Stimulated activated CD4-positive, alpha-beta T cell treated with anti-CD3 and anti-CD28 coated beads, Interleukin-12 subunit alpha, Interleukin-12 subunit beta, amount 100 ng/mL, for 4 hours (primary cell): ENCODE results near the gene SLC25A51.
"Not testable (repeated sequence)": the region's sequence is repeated elsewhere in the genome, so short reads cannot be mapped to it uniquely, and the experiment has no call there.

ENCODE experiments used
- DNase-seq: peaks from one replicate; pipeline ENCODE4 v3.0.0-alpha.2; 2020

The SLC25A51 gene

DNA sequence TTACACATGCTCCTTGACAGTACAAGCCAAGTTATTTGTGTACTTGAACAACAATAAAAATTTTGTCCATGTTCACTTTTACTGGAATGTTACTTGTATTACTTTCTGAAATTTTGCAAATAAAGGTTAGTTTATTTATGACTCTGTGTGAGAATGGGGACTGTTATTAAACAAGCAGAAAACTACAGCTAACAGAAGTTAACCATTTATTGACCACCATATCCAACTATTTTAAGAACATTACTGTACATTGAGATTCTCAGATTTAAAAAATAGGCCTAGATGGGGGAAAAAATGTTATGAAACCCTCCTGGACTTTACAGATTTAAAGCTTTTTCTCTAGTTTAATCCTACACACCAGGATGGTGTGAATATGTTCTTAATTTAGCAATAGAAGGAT lies 1.8 kb downstream of the SLC25A51 start:
- no peak for DNase-seq

DNA sequence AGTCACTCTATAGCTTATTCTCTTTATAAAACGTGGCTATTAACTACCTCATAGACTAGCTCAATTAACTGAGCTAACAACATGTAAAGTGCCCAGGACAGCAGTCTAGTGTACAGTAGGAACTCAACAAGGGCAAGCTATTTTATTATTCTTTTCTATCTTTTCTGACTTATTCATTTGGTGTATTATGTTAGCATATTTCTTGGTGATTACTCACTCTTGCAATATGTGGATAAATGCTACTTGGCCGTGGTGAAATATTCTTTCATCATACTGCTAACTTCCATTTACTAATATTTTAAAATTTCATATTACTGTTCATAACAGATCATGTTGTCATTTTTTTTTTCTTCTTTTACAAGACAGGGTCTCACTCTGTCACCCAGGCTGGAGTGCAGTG lies 4.9 kb downstream of the SLC25A51 start:
- DNase-seq: no peak

DNA sequence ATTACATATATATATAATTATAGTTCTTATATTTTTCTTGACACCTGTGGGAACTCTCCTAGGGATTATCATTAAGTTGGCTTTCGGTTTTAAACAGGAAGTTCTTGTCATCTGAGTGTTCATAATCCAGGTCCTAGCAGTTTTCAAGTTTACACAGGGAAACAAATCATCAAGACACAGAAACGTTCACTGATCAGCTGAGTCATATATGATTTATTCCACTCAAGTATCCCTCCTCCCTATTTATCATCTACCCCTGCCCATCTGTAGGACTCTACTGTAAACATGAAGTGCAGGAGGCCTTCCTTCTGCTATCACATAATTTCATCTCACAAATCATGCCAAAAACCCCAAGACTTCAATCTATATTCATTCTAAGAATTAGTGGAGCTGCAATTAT lies 6.3 kb downstream of the SLC25A51 start:
- DNase-seq: no peak

DNA sequence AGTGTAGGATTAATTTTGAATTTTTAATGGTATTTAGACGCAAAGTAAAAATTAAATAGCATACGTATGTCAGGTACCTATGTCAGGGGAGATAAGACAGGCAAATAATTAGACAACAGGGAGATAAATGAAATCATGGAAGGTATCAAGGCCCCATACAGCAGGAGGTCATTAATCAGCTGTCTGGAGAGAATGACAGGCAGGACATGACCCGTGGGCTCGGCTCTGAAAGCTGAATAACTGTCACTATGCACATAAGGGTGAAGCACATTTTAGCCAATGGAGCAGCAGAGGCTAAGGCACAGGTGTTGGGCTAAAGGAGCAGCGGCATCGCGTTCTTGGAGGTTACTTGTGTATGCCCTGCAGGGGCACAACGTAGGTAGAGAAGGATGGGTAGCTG lies 11.9 kb downstream of the SLC25A51 start:
- no peak for DNase-seq

DNA sequence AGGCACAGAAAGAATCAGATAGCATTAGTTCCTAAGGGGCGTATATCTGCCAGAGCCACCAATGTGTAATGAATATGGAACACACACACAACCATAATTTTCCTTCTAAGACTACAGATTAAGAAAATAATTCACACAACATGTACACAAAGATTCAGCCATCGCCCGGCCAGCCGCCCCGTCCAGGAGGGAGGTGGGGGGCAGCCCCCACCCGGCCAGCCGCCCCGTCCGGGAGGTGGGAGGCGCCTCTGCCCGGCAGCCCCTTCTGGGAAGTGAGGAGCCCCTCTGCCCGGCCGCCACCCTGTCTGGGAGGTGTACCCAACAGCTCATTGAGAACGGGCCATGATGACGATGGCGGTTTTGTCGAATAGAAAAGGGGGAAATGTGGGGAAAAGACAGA lies 12.9 kb downstream of the SLC25A51 start:
- not testable (repeated sequence) for DNase-seq

DNA sequence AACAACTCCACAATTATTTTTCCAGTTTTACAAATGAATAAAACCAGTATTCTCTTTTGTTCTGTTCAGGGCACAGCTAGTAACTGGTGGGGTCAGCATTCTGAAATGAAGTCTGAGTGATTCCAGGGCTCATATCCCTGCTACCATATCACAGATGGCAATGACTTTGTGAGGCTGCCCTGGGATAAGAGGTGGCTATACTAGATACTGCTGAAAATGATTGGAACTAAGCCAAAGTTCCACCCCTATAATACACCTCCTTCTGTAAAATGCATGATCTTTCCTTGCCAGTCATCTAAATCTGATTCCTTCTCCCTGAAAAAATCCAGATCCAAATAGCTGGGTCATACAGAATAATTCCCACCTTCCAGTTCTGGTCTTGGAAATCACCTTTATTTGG lies 14.4 kb downstream of the SLC25A51 start:
- no peak for DNase-seq

DNA sequence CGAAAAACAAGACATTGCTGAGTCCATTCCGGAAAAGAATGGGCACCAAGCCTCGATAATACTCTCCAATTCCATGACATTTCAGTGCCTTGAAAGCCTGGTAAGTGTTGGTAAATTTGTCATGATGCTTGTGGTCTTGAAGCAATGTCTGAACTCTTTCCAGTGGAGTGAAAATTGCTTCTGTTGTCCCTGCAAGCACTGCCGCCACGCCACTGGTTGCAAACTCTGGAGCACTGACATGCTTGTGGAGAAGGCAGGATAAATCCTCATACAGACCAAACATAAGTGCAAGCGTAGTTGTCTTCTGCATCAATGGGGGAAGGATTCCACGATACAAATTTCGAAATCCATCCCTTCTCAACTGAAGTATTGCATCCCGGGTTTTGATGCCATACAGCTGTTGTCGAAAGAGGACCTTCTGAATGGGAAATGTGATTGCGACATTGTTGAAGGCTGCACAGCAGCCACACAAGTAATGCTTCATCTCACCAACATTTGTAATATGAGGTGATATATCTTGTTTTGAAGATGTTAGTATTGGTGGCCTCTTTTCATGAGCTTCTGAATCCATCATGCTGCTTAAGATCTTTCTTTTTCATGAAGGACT lies 15.8 kb downstream of the SLC25A51 start:
- DNase-seq: not testable (repeated sequence)

DNA sequence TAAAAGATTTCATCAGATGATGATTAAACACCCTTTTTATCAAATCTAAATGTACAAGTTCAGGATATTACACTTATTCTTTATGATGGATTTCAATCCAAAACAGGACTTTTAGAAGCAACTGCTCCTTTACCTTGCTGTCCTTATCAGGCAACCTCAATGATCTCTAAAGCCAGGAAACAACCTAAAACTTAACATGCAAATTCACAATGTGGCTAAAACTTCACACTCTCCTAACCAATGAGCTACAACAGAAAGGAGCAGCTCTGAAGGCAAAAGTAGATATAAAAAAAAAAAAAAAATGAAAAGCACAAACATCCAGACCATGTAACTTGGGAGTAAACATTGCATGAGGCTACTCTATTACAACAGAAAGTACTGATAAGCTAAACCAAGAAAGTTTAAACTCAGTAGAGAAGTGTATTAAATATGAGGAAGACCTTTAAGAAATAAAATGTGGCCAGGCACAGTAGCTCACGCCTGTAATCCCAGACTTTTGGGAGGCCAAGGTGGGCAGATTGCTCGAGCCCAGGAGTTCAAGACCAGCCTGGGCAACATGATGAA lies 22.9 kb downstream of the SLC25A51 start:
- DNase-seq: no peak

DNA sequence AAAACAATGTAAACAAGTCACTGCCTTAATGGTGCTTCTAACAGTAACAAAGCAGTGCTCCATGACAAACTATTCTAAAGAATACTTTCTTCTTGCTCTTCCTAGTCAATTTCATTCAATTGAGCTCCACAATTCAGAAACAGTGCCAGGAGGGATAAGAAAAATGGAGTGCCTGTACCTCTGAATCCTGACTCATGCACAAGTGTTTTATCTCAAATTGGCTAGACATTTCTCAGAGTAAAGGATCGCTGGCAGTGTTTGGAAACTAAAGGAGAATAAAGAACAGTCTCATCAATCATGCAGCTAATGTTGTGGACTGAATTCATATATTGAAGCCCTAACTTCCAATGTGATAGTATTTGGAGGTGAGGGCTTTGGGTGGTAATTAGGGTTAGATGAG lies 27.6 kb downstream of the SLC25A51 start:
- no peak for DNase-seq

DNA sequence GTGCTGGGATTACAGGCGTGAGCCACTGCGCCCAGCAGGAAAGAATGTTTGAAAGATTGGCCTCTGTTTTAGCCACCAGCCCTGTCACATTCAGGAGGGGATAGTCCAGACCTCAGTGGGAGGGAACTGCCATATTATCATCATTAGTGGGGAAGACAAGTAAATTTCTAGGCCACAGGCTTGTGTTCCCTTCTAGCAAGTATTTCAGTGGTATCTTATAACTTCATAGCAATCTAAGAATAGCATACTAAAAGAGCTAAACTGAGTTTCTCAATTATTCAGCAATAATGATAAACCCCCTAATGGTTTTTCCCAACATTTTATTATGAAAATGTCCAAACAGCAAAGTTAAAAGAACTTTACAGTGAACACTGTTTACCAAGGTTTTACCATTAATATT lies 30.0 kb downstream of the SLC25A51 start:
- no peak for DNase-seq

DNA sequence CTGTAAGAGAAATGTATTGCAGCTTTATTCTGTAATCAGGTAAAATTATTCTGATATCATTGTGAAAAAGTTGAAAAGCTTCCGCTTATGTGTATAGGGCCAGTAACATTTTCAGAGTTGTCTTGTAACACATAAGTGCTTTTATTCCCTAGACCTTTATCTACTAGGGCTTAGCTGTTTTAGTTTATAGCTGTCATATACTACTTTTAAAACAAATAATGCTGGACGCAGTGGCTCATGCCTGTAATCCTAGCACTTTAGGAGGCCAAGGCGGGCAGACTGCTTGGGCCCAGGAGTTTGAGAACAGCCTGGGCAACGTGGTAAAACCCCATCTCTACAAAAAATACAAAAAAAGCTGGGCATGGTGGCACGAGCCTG lies 33.1 kb downstream of the SLC25A51 start:
- DNase-seq: no peak

DNA sequence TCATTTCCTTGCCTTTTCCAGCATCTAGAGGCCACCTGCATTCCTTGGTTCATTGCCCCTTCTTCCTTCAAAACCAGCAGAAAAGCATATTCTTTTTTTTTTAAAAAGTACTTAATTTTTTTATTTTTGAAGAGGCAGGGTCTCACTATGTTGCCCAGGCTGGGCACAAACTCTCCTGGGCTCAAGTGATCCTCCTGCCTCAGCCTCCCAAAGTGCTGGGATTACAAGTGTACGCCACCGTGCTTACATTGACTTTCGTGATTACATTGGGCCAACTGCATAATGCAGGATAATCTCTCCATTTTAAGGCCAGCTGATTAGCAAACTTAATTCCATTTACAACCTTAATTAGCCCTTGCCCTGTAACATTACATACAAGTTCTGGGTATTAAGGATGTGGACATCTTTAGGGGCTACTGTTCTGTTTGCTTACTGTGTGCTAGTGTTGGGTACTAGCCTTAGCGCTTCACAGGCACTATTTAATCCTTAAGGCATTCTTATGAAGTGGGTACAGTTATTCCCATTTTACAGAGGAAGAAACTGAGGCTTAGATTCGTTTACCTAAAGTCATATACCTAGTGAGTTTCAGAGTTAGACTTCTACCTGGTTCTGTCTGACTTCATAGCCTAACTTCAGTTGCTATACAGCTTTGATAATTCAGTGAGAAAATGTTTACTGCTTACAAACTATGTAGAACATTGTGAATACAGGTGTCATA lies 33.7 kb downstream of the SLC25A51 start:
- no peak for DNase-seq

DNA sequence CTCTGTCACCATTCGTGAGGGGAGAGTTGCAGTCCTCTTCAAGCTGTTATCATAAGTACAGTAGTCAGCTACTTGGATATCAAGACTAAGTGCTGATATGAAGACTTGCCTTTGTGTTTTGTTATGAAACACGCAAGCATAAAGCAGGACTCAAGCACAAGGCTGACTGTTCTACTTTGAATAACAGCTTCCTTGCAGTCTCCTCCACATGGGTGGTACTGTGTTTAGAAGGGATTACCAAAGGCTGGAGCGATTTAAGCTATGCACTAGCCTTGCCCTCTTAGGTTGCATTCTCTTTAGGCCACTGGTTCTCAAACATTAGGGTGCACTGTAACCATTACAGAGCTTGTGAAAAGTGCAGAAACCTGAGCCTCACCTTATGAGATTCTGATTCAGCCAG lies 41.4 kb downstream of the SLC25A51 start:
- no peak for DNase-seq

DNA sequence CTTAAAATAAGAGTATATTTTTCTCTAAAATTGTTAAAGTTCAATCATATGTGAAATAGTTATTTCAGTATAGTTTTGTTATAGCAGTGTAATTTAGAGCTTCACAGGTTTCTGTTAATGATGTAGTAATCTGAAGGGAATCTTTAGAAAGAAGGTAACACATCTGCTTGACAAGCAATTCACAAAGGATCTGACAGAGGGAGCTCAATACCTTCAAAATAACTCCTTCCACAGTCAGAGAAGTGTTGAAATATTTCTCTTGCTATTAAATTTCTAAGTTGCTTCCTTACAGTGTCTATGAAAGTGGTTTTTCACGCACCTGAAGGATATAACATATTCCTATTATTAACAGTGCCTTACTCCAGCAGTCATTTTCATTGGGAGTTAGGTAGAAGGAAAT lies 44.9 kb downstream of the SLC25A51 start:
- no peak for DNase-seq

DNA sequence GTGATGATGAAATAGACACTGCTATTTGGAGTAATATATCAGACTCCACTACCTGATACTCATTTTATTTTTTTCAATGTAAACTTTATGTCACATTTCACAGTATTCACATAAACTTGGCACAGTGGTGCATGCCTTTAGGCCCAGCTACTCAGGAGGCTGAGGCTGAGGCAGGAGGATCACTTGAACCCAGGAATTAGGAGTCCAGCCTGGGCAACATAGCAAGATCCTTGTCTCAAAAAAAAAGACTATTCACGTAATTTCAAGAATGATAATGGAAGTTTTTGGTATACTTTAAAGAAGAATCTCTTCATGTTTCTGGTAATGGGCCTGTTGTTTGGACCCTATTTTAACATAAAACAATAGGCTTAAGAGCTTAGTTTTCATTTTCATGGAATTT lies 47.4 kb downstream of the SLC25A51 start:
- no peak for DNase-seq

DNA sequence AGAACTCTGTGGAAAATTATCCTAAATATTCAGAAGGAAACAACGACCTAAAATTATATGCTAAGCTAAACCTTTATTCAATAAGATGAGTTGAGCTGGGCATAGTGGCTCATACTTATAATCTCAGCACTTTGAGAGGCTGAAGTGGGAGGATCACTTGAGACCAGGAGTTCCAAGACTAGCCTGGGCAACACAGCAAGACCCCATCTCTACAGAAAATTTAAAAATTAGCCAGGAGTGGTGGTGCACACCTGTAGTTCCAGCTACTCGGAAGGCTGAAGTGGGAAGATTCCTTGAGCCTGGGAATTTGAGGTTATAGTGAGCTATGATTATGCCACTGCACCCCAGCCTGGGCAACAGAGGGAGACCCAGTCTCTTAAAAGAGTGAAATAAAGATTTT lies 51.7 kb downstream of the SLC25A51 start:
- DNase-seq: no peak

DNA sequence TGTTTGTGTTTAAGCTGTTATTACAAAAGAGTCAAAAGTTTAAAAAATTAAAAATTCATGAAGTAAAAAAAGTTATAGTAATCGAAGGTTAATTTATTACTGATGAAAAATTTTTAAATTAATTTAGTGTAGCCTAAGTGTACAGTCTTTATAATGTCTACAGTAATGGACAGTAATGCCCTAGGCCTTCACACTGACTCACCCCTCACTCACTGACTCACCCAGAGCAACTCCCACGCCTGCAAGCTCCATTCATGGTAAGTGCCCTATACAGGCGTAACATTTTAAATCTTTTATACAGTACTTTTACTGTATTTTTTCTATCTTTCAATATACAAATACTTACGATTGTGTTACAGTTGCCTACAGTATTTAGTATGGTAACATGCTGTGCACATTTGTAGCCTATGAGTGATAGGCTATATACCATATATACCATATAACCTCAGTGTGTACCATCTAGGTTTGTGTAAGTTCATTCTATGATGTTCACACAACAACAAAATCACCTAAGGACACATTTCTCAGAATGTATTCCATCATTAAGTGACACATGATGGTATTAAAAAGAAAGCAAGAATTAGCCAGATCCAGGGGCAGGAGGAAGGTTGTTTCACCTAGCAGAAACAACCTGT lies 63.2 kb downstream of the SLC25A51 start:
- DNase-seq: no peak

DNA sequence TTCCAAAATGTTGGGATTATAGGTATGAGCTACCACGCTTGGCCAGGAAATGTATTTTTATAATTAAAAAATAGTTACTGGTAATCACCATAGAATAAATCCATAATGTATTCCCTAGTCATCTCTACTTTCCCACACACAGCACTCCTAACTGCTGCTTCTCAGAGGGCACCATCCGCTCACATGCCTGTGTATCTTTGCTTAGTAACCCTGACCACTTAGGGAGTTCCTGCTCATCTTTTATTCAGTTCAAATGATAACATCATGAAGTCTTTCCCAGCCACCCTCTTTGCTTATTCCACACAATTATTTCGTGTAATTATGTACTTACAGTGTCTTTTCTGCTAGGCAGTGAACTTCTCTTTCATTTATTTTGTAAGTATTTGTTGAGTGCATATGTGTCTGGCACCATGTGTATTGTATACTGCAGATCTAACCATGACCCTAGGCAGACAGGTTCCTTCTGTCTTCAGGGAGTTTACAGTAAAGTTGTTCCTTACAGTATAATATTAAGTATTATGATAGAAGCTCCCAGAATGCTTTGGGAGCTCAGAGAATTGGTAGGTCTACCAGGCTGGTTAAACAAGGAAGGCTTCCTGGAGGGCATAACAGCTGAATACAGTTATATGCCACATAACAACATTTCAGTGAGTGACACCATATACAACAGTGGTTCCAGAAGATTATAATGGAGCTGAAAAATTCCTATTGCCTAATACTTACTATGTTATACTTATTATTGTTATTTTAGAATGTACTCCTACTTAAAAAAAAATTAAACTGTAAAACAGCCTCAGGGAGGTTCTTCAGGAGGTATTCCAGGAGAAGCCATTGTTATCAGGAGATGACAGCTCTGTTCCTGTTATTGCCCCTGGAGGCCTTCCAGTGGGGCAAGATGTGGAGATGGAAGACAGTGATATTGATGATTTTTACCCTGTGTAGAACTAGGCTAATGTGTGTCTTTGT lies 64.1 kb downstream of the SLC25A51 start:
- no peak for DNase-seq
